ENCODE measurements around the gene LYPD5. TPM values are rescaled to one million over a fixed set of nuclear protein-coding genes. Genes with fewer than 3 reads are reported as not detected.
A peak's percentile ranks its signal among the peaks of the same experiment; 100 is the strongest.

Gene LYPD5
- total and polyA plus RNA-seq, 2 experiments from 2014 or later: 0.32 to 1.1 TPM

GRCh38 chr19:43782689-43783231 lies 19.5 kb downstream of the LYPD5 start:
- Histone ChIP-seq H3K9me3 (ENCODE audit: low read depth) (no peaks in the 10 kb centered on the region), H3K4me3 (no peak overlapping the region), H3K9ac (no peak overlapping the region), H3K27me3 (replicated peaks; ENCODE audit: insufficient read depth) (no peaks in the 10 kb centered on the region), H3K4me2 (ENCODE audit: unreplicated experiment) (no peak overlapping the region), H3F3A (ENCODE audit: insufficient read depth) (no peaks in the 10 kb centered on the region; the same call in 1 of the 2 replicates), H4K20me1 (ENCODE audit: insufficient read depth) (no peaks in the 10 kb centered on the region), H3K27ac (no peak overlapping the region), H3K79me2 (ENCODE audit: insufficient read depth) (no peaks in the 10 kb centered on the region; the same call in 1 of the 2 replicates), H3K4me1 (ENCODE audit: insufficient read depth) (peaks cover 36% of the 10 kb centered on the region), H3K36me3 (ENCODE audit: low read depth) (no peaks in the 10 kb centered on the region), H3K9me2 (ENCODE audit: insufficient read depth) (no peaks in the 10 kb centered on the region), H2AFZ (no peak overlapping the region)
- in situ Hi-C loops (cut with MboI): no loop called here
- WGBS, 2 experiments (ENCODE audit: low coverage in 1 of 2, low lambda C conversion rate in 2 of 2, missing lambda C conversion rate in 2 of 2): 63 to 64% methylated on average over 24 of the region's 24 CpGs
- TF ChIP-seq EZH2 (IDR thresholded peaks at IDR 0.05; ENCODE audit: insufficient read depth, poor library complexity, severe bottlenecking) (no peak), EZH2phosphoT487 (IDR thresholded peaks at IDR 0.05; ENCODE audit: insufficient read depth, low read depth) (no peak)
- no peak for DNase-seq

- H2AFZ ChIP-seq: no peak overlapping the region
- TF ChIP-seq EZH2 (IDR thresholded peaks at IDR 0.05; ENCODE audit: insufficient read depth, poor library complexity, severe bottlenecking) (no peak), EZH2phosphoT487 (IDR thresholded peaks at IDR 0.05; ENCODE audit: insufficient read depth, low read depth) (no peak)
- no peaks in the 10 kb centered on the region for H3K27me3 ChIP-seq (replicated peaks; ENCODE audit: insufficient read depth)
- peaks cover 41% of the 10 kb centered on the region for H3K4me1 ChIP-seq (ENCODE audit: insufficient read depth)
- no peaks in the 10 kb centered on the region for H4K20me1 ChIP-seq (ENCODE audit: insufficient read depth)
- H3K4me2 ChIP-seq (ENCODE audit: unreplicated experiment): no peak overlapping the region
- H3K9ac ChIP-seq: no peak overlapping the region
- no peaks in the 10 kb centered on the region for H3K9me3 ChIP-seq (ENCODE audit: low read depth)
- DNase-seq: no peak
- no peak overlapping the region for H3K4me3 ChIP-seq
- no peaks in the 10 kb centered on the region for H3K9me2 ChIP-seq (ENCODE audit: insufficient read depth)
- H3K27ac ChIP-seq: no peak overlapping the region
- H3K79me2 ChIP-seq (ENCODE audit: insufficient read depth): no peaks in the 10 kb centered on the region; the same call in 1 of the 2 replicates
- in situ Hi-C loops (cut with MboI): no loop called here
- H3F3A ChIP-seq (ENCODE audit: insufficient read depth): no peaks in the 10 kb centered on the region; the same call in 1 of the 2 replicates
- 27 to 30% methylated on average over 8 of the region's 8 CpGs for WGBS, 2 experiments (ENCODE audit: low coverage in 1 of 2, low lambda C conversion rate in 2 of 2, missing lambda C conversion rate in 2 of 2)
- H3K36me3 ChIP-seq (ENCODE audit: low read depth): no peaks in the 10 kb centered on the region
Observed at GRCh38 chr19:43782311-43782660, 20.0 kb downstream of the LYPD5 start.

GRCh38 chr19:43781630-43782310 lies 20.5 kb downstream of the LYPD5 start:
- Histone ChIP-seq H3K27me3 (replicated peaks; ENCODE audit: insufficient read depth) (no peaks in the 10 kb centered on the region), H3K9me3 (ENCODE audit: low read depth) (no peaks in the 10 kb centered on the region), H3K4me2 (ENCODE audit: unreplicated experiment) (peak overlapping the region; percentile 69), H3K4me3 (no peak overlapping the region), H3F3A (ENCODE audit: insufficient read depth) (no peaks in the 10 kb centered on the region; the same call in 1 of the 2 replicates), H3K4me1 (ENCODE audit: insufficient read depth) (peaks cover 41% of the 10 kb centered on the region), H4K20me1 (ENCODE audit: insufficient read depth) (no peaks in the 10 kb centered on the region), H2AFZ (0 out of 2 replicates have a peak overlapping the region, but pooled peaks have one; percentile 58), H3K79me2 (ENCODE audit: insufficient read depth) (no peaks in the 10 kb centered on the region; the same call in 1 of the 2 replicates), H3K9me2 (ENCODE audit: insufficient read depth) (no peaks in the 10 kb centered on the region), H3K36me3 (ENCODE audit: low read depth) (no peaks in the 10 kb centered on the region), H3K27ac (peak overlapping the region; percentile 24; the same call in 1 of the 2 replicates), H3K9ac (peak overlapping the region; percentile 72)
- in situ Hi-C loops (cut with MboI): no loop called here
- TF ChIP-seq EZH2phosphoT487 (IDR thresholded peaks at IDR 0.05; ENCODE audit: insufficient read depth, low read depth): no peak
- TF ChIP-seq EZH2 (IDR thresholded peaks at IDR 0.05; ENCODE audit: insufficient read depth, poor library complexity, severe bottlenecking): no peak
- WGBS, 2 experiments (ENCODE audit: low coverage in 1 of 2, low lambda C conversion rate in 2 of 2, missing lambda C conversion rate in 2 of 2): 85 to 87% methylated on average over 14 of the region's 14 CpGs
- no peak for DNase-seq

GRCh38 chr19:43780706-43781525 lies 21.3 kb downstream of the LYPD5 start, which contains the start of gene KCNN4:
Gene KCNN4, minus strand, starts transcription at chr19:43780973. Its CDS starts 112 bp downstream, at chr19:43780861.
- H3F3A ChIP-seq (ENCODE audit: insufficient read depth): no peaks in the 10 kb centered on the region; the same call in 1 of the 2 replicates
- H3K4me3 ChIP-seq: peak within 1 kb of the TSS; percentile 65
- TF ChIP-seq EZH2 (IDR thresholded peaks at IDR 0.05; ENCODE audit: insufficient read depth, poor library complexity, severe bottlenecking) (no peak), EZH2phosphoT487 (IDR thresholded peaks at IDR 0.05; ENCODE audit: insufficient read depth, low read depth) (no peak)
- H3K9me3 ChIP-seq (ENCODE audit: low read depth): no peaks in the 10 kb centered on the region
- peak within 1 kb of the TSS; percentile 69 for H3K4me2 ChIP-seq (ENCODE audit: unreplicated experiment)
- peak; percentile 85 for DNase-seq
- 14 to 16% methylated on average over 18 to 19 of the region's 19 CpGs for WGBS, 2 experiments (ENCODE audit: low coverage in 1 of 2, low lambda C conversion rate in 2 of 2, missing lambda C conversion rate in 2 of 2)
- H3K9me2 ChIP-seq (ENCODE audit: insufficient read depth): no peaks in the 10 kb centered on the region
- no peaks in the 10 kb centered on the region; the same call in 1 of the 2 replicates for H3K79me2 ChIP-seq (ENCODE audit: insufficient read depth)
- peak within 1 kb of the TSS; percentile 58 for H2AFZ ChIP-seq
- peaks cover 41% of the 10 kb centered on the region for H3K4me1 ChIP-seq (ENCODE audit: insufficient read depth)
- H3K9ac ChIP-seq: peak within 1 kb of the TSS; percentile 72
- H3K27me3 ChIP-seq (replicated peaks; ENCODE audit: insufficient read depth): no peaks in the 10 kb centered on the region
- in situ Hi-C loops (cut with MboI): no loop called here
- H3K36me3 ChIP-seq (ENCODE audit: low read depth): no peaks in the 10 kb centered on the region
- H4K20me1 ChIP-seq (ENCODE audit: insufficient read depth): no peaks in the 10 kb centered on the region
- H3K27ac ChIP-seq: peak within 1 kb of the TSS; percentile 24; the same call in 1 of the 2 replicates

All from GM23248 (cell line).